Panc1 (cell line): ENCODE results near the gene FAM240B.

ENCODE experiments used
- TF ChIP-seq, protein P1 (sequence below), 2 experiments: IDR thresholded peaks; 2 replicates each; pipeline ENCODE4 v1.6.1; 2011 to 2012; ENCODE audit warnings: low read depth in 2 of 2, control low read depth in 1 of 2, low read length in 1 of 2, mild to moderate bottlenecking in 1 of 2, moderate library complexity in 1 of 2; ENCODE audit not compliant: insufficient read depth in 1 of 2
- TF ChIP-seq, protein P2 (sequence below): fragments of 450-650 bp; IDR thresholded peaks from 2 replicates; pipeline ENCODE4 v1.5.1; 2017; ENCODE audit warnings: mild to moderate bottlenecking

DNA sequence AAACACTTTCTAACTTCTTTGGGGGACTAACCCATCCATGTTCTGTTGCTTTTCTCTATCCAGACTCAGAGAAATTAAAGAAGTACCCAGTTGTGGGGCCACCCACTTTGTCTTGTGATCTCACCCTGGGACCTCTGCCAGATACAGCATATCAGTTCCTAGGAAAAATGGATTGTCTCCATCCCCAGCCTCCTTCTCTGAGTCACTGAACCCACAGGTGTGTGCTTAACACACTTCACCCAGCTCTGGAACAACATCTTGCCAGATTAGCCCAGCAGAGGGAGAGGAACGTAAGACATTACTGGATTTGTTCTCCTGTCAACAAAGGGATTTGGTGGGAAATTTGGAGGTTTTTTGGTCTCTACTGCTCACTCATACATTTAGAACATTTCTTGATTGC is 19.2 kb downstream of the FAM240B start:
- TF ChIP-seq, protein P1, sequence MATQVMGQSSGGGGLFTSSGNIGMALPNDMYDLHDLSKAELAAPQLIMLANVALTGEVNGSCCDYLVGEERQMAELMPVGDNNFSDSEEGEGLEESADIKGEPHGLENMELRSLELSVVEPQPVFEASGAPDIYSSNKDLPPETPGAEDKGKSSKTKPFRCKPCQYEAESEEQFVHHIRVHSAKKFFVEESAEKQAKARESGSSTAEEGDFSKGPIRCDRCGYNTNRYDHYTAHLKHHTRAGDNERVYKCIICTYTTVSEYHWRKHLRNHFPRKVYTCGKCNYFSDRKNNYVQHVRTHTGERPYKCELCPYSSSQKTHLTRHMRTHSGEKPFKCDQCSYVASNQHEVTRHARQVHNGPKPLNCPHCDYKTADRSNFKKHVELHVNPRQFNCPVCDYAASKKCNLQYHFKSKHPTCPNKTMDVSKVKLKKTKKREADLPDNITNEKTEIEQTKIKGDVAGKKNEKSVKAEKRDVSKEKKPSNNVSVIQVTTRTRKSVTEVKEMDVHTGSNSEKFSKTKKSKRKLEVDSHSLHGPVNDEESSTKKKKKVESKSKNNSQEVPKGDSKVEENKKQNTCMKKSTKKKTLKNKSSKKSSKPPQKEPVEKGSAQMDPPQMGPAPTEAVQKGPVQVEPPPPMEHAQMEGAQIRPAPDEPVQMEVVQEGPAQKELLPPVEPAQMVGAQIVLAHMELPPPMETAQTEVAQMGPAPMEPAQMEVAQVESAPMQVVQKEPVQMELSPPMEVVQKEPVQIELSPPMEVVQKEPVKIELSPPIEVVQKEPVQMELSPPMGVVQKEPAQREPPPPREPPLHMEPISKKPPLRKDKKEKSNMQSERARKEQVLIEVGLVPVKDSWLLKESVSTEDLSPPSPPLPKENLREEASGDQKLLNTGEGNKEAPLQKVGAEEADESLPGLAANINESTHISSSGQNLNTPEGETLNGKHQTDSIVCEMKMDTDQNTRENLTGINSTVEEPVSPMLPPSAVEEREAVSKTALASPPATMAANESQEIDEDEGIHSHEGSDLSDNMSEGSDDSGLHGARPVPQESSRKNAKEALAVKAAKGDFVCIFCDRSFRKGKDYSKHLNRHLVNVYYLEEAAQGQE (IDR thresholded peaks at IDR 0.05; ENCODE audit: insufficient read depth in 1 of 2, low read depth in 2 of 2, low read length in 1 of 2): no peak
- TF ChIP-seq, protein P2, sequence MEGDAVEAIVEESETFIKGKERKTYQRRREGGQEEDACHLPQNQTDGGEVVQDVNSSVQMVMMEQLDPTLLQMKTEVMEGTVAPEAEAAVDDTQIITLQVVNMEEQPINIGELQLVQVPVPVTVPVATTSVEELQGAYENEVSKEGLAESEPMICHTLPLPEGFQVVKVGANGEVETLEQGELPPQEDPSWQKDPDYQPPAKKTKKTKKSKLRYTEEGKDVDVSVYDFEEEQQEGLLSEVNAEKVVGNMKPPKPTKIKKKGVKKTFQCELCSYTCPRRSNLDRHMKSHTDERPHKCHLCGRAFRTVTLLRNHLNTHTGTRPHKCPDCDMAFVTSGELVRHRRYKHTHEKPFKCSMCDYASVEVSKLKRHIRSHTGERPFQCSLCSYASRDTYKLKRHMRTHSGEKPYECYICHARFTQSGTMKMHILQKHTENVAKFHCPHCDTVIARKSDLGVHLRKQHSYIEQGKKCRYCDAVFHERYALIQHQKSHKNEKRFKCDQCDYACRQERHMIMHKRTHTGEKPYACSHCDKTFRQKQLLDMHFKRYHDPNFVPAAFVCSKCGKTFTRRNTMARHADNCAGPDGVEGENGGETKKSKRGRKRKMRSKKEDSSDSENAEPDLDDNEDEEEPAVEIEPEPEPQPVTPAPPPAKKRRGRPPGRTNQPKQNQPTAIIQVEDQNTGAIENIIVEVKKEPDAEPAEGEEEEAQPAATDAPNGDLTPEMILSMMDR: no peak
